ACC112 (cell line): ENCODE measurements around the gene BBOX1.
A peak's percentile ranks its signal among the peaks of the same experiment; 100 is the strongest.

Source experiments
- H2AFZ ChIP-seq: fragments of 200-600 bp; sonication (generic); one replicate; pipeline ENCODE4 v1.6.0; 2017; ENCODE audit warnings: antibody characterized with exemption, low read length; ENCODE audit not compliant: unreplicated experiment
- H3K27ac ChIP-seq: fragments of 200-600 bp; sonication (generic); 2 replicates; pipeline ENCODE4 v1.5.1; 2014; ENCODE audit warnings: low read depth, mild to moderate bottlenecking, antibody characterized with exemption, low read length, moderate library complexity
- H3K27me3 ChIP-seq: fragments of 200-600 bp; sonication (generic); 2 replicates; pipeline ENCODE4 v1.6.1; 2014; ENCODE audit warnings: mild to moderate bottlenecking, antibody characterized with exemption, low read length, moderate library complexity, mixed read lengths; ENCODE audit not compliant: insufficient read depth
- H3K36me3 ChIP-seq: fragments of 200-600 bp; sonication (generic); 2 replicates; pipeline ENCODE4 v1.6.1; 2016; ENCODE audit warnings: mild to moderate bottlenecking, antibody characterized with exemption, low read length, moderate library complexity, mixed read lengths; ENCODE audit not compliant: insufficient read depth
- H3K4me1 ChIP-seq: fragments of 200-600 bp; sonication (generic); one replicate; pipeline ENCODE4 v1.6.1; 2016; ENCODE audit warnings: low read length, mixed read lengths; ENCODE audit not compliant: insufficient read depth, unreplicated experiment, control insufficient read depth
- H3K4me3 ChIP-seq: fragments of 200-600 bp; sonication (generic); 2 replicates; pipeline ENCODE4 v1.5.1; 2014; ENCODE audit warnings: mild to moderate bottlenecking, low read depth, low read length
- H3K79me2 ChIP-seq: fragments of 200-600 bp; sonication (generic); one replicate; pipeline ENCODE4 v1.6.0; 2016; ENCODE audit warnings: low read length; ENCODE audit not compliant: control insufficient read depth, unreplicated experiment, insufficient read depth

BBOX1 gene

GRCh38 chr11:27153136-27153535 lies 112.5 kb downstream of the BBOX1 start:
- no peak overlapping the region for H3K27ac ChIP-seq
- H3K27me3 ChIP-seq, result no peaks in the 10 kb centered on the region
- no peaks in the 10 kb centered on the region for H3K79me2 ChIP-seq
- H3K4me3 ChIP-seq, result no peak overlapping the region
- no peaks in the 10 kb centered on the region for H3K4me1 ChIP-seq
- no peak overlapping the region for H2AFZ ChIP-seq
- no peaks in the 10 kb centered on the region for H3K36me3 ChIP-seq

- no peaks in the 10 kb centered on the region for H3K36me3 ChIP-seq
- H3K27ac ChIP-seq, result peak overlapping the region; percentile 66
- H3K27me3 ChIP-seq, result no peaks in the 10 kb centered on the region
- peak overlapping the region; percentile 62 for H2AFZ ChIP-seq
- H3K4me1 ChIP-seq, result peaks cover 7% of the 10 kb centered on the region
- peak overlapping the region; percentile 3; the same call in 1 of the 2 replicates for H3K4me3 ChIP-seq
- no peaks in the 10 kb centered on the region for H3K79me2 ChIP-seq
Measured at GRCh38 chr11:27158456-27159334, 118.1 kb downstream of the BBOX1 start.

GRCh38 chr11:27159335-27159679 lies 118.7 kb downstream of the BBOX1 start:
- no peaks in the 10 kb centered on the region for H3K27me3 ChIP-seq
- peak overlapping the region; percentile 3; the same call in 1 of the 2 replicates for H3K4me3 ChIP-seq
- H2AFZ ChIP-seq, result peak overlapping the region; percentile 52
- H3K4me1 ChIP-seq, result peaks cover 7% of the 10 kb centered on the region
- no peaks in the 10 kb centered on the region for H3K36me3 ChIP-seq
- H3K79me2 ChIP-seq, result no peaks in the 10 kb centered on the region
- H3K27ac ChIP-seq, result peak overlapping the region; percentile 66

- Histone ChIP-seq H3K4me1 (peaks cover 7% of the 10 kb centered on the region), H3K4me3 (no peak overlapping the region), H3K36me3 (no peaks in the 10 kb centered on the region), H3K27ac (peak overlapping the region; percentile 18), H2AFZ (no peak overlapping the region), H3K27me3 (no peaks in the 10 kb centered on the region), H3K79me2 (no peaks in the 10 kb centered on the region)
Measured at GRCh38 chr11:27161071-27161470, 120.5 kb downstream of the BBOX1 start.

- H3K36me3 ChIP-seq, result no peaks in the 10 kb centered on the region
- no peak overlapping the region for H3K4me3 ChIP-seq
- H3K79me2 ChIP-seq, result no peaks in the 10 kb centered on the region
- no peak overlapping the region for H2AFZ ChIP-seq
- H3K27me3 ChIP-seq, result no peaks in the 10 kb centered on the region
- no peak overlapping the region for H3K27ac ChIP-seq
- H3K4me1 ChIP-seq, result peaks cover 7% of the 10 kb centered on the region
Measured at GRCh38 chr11:27162237-27162636, 121.6 kb downstream of the BBOX1 start.

GRCh38 chr11:27166130-27166529 lies 125.5 kb downstream of the BBOX1 start:
- H2AFZ ChIP-seq, result no peak overlapping the region
- H3K4me3 ChIP-seq, result no peak overlapping the region
- no peaks in the 10 kb centered on the region for H3K79me2 ChIP-seq
- no peaks in the 10 kb centered on the region for H3K36me3 ChIP-seq
- no peak overlapping the region for H3K27ac ChIP-seq
- H3K4me1 ChIP-seq, result no peaks in the 10 kb centered on the region
- no peaks in the 10 kb centered on the region for H3K27me3 ChIP-seq

- H3K27me3 ChIP-seq, result peaks cover 9% of the 10 kb centered on the region; the same call in 1 of the 2 replicates
- no peaks in the 10 kb centered on the region for H3K4me1 ChIP-seq
- no peak overlapping the region for H3K4me3 ChIP-seq
- no peaks in the 10 kb centered on the region for H3K36me3 ChIP-seq
- H3K27ac ChIP-seq, result no peak overlapping the region
- H2AFZ ChIP-seq, result no peak overlapping the region
- no peaks in the 10 kb centered on the region for H3K79me2 ChIP-seq
Measured at GRCh38 chr11:27171376-27171958, 130.9 kb downstream of the BBOX1 start.

- no peaks in the 10 kb centered on the region for H3K36me3 ChIP-seq
- no peaks in the 10 kb centered on the region for H3K79me2 ChIP-seq
- no peak overlapping the region for H2AFZ ChIP-seq
- H3K4me1 ChIP-seq, result no peaks in the 10 kb centered on the region
- peaks cover 12% of the 10 kb centered on the region; the same call in 1 of the 2 replicates for H3K27me3 ChIP-seq
- no peak overlapping the region for H3K4me3 ChIP-seq
- no peak overlapping the region for H3K27ac ChIP-seq
Measured at GRCh38 chr11:27173545-27173944, 132.9 kb downstream of the BBOX1 start.

- no peak overlapping the region for H3K4me3 ChIP-seq
- H3K79me2 ChIP-seq, result no peaks in the 10 kb centered on the region
- peaks cover 12% of the 10 kb centered on the region; the same call in 1 of the 2 replicates for H3K27me3 ChIP-seq
- no peaks in the 10 kb centered on the region for H3K4me1 ChIP-seq
- no peak overlapping the region for H2AFZ ChIP-seq
- no peaks in the 10 kb centered on the region for H3K36me3 ChIP-seq
- H3K27ac ChIP-seq, result no peak overlapping the region
Measured at GRCh38 chr11:27174021-27174420, 133.4 kb downstream of the BBOX1 start.

GRCh38 chr11:27174672-27175210 lies 134.1 kb downstream of the BBOX1 start:
- Histone ChIP-seq H3K4me1 (no peaks in the 10 kb centered on the region), H3K36me3 (no peaks in the 10 kb centered on the region), H3K27me3 (peaks cover 12% of the 10 kb centered on the region; the same call in 1 of the 2 replicates), H2AFZ (no peak overlapping the region), H3K79me2 (no peaks in the 10 kb centered on the region), H3K4me3 (no peak overlapping the region), H3K27ac (no peak overlapping the region)
